ENCODE data around the gene FAM222B.
A peak's percentile ranks its signal among the peaks of the same experiment; 100 is the strongest.
"Not testable (repeated sequence)": the region's sequence is repeated elsewhere in the genome, so short reads cannot be mapped to it uniquely, and the experiment has no call there.

FAM222B gene

DNA sequence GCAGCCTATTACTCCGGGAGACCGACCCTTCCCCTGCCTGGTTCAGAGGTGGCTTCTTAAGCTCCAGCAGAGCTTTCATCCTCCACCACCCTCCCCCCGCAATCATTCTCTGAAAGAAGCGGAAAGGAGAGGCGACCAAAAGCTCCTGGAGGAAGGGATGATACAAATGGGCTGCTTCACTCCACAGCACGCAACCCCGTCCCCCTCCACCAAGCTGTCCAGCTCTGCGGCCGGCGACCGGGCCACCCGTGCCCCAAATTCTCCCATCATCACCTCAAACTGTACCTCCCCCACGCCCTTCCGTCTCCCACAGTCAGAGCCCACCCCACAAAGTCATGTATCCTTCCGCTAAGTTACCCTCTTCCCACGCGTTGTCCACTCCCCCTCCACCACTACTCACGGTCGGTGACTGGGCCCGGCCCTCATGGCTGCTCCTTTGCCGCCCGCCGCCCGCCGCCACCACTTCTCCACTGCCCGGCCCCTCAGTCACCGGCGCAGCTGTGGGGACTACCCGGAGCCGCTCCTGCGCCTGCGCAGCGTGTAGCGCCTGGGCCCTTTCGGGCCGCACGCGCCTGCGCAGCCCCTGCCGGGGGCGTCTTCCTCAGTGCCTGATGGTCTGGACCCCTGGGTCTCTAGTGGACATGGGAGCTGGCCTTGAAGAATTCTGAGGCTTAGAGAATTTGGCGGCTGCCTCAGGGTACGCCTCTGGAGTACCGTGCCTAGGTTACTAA is at the start of gene FAM222B:
Gene FAM222B, minus strand, starts transcription at position 509 of the 731 bp plus-strand sequence. CDS start 76,123 bp downstream, outside the sequence.
- peak; percentile 16 for DNase-seq

DNA sequence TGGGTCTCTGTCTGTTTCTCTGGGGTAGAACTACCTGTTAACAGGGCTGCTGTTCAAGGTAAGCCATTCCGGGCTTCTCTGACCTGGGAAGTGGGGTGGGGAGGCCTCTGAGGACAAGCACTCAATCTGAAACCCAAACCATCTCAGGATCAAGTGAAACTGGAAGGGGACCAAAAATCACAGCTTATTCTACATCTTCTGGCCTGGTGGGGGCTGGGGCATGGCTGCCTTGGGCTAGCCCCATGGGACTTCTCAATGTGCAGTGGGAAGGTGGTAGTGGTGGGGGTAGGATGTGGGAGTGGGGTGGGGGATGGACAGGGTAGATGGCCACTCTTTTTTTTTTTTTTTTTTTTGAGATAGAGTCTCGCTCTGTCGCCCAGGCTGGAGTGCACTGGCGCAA is 49.4 kb upstream of the FAM222B start:
- DNase-seq, result no peak

- DNase-seq, result no peak
These were observed 48.6 kb upstream of the FAM222B start for GRCh38 chr17:28891201-28891600.

GRCh38 chr17:28889996-28890395 is 47.4 kb upstream of the FAM222B start:
- no peak for DNase-seq

DNA sequence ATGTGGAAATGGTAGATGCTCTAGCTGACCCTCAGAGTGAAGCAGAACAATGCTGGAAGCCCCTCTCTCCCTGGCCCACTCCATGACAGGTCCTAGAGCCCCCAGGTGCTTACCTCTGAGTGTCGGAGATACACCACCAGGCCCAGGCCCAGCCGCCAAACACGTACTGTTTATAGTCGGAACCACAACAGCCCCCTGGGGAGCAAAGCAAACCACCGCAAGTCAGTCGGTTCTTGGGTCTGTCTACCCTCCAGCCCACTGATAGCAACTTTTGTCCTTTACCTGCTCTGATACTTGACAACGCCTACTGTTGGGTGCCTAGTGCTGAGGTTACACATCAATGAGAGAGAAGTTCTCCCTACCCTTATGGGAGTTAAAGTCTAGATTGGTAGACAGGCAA is 46.2 kb upstream of the FAM222B start:
- no peak for DNase-seq

- DNase-seq, result no peak
These were observed 45.4 kb upstream of the FAM222B start for GRCh38 chr17:28887871-28888471.

DNA sequence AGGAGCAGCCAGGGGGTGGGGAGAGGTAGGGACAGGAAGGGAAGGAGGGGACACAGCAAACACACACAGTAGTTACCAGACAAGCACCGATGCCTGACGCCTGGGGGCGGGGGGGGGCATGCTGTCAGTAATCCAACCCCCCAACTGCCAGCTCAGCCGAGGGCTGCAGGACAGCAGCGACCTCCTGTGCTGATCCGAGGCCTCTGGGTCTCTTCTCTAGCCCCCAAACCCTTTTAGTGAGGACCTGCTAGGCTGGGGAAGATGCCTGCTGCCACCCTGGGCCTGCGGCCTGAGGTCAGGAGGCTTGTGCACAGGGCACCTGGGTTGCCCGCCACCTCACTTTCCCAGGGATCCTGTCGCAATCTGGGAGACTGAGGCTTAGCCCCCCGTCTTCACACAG is 43.4 kb upstream of the FAM222B start:
- DNase-seq, result no peak

- no peak for DNase-seq
These were observed 42.8 kb upstream of the FAM222B start for GRCh38 chr17:28885363-28885762.

- no peak for DNase-seq
These were observed 41.5 kb upstream of the FAM222B start for GRCh38 chr17:28883967-28884702.

DNA sequence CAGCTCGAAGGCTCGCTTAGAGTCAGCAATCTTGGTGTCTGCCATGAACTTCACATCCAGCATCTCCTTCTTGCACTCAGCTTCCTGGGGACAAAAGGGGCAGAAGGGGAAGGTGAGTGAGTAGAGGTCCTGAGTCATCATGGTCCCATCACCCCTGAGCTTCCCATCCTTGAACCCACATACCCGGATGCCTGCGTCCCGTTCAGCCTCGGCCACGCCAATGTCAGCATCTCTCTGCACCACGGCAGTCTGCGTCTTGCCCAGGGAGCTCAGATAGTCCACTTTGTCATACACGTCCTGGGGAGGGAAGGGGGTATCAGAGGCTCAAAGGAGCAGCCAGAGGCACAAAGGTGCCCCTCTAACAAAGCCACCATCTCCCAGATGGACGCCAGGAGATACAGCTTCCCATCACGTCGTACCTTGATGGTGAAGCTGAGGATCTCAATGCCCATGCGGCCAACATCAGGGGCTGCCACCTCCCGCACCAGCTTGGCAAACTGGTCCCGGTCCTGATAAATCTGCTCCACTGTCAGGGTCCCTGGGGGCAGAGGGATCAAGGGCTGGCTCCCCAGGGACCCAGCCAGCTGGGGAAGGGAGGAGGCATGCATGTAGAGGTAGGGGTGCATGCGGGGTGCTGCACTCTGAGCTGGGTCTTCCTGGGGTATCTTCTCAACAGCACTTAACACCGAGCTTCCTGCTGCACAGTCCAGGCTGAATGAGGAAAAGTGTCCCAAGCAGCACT is 39.7 kb upstream of the FAM222B start:
- DNase-seq, result no peak

GRCh38 chr17:28881533-28882056 is 39.0 kb upstream of the FAM222B start:
- no peak for DNase-seq

GRCh38 chr17:28880572-28880945 is 38.0 kb upstream of the FAM222B start:
- no peak for DNase-seq

GRCh38 chr17:28879886-28880571 is 37.4 kb upstream of the FAM222B start:
- no peak for DNase-seq

DNA sequence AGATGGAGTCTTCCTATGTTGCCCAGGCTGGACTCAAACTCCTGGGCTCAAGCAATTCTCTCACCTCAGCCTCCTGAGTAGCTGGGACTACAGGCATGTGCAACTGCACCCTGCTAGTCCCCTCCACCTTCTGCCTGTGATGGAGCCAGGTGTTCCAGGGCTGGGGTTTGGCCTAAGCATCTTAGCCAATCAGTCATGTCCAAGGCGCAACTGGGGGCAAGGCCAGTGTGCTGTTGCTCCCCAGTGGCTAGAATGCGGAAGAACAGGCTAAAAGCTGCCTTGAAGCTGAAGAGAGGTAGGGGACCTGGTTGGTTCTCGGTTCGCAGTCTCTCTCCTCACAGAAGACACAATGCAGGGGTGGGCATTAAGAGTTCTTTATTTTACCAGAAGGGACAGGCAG is 36.4 kb upstream of the FAM222B start:
- no peak for DNase-seq

DNA sequence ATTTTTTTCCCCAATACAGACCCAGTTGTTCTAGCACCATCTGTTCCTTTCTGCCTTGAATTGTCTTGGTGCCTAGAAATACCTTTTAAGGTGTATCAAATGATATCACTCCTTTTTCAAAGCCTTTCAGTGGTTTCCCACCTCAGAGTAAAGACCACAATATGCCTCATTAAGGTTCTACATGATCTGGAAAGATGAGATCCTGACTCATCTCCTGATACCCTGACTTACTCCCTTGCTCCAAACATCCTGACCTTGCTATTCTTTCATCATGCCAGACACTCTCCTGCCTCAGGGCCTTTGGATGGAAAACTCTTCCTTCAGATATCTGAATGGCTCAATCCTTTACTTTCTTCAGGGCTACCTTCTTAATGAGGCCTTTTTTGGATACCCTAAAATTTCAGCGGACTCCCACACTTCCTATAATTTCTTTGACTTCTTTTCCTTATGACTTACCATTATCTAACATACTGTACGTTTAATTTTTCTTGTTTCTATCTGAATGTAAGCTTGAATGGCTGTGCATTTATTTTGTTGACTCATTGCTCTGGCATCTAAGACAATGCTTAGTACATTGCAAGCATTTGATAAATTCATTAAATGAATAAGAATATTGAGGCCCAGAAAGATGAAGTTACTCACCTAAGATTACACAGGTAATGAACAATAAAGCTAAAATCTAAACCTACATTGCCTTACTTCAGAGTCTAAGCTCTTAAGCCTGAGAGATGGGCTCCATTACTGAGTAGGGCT is 35.7 kb upstream of the FAM222B start:
- no peak for DNase-seq

DNA sequence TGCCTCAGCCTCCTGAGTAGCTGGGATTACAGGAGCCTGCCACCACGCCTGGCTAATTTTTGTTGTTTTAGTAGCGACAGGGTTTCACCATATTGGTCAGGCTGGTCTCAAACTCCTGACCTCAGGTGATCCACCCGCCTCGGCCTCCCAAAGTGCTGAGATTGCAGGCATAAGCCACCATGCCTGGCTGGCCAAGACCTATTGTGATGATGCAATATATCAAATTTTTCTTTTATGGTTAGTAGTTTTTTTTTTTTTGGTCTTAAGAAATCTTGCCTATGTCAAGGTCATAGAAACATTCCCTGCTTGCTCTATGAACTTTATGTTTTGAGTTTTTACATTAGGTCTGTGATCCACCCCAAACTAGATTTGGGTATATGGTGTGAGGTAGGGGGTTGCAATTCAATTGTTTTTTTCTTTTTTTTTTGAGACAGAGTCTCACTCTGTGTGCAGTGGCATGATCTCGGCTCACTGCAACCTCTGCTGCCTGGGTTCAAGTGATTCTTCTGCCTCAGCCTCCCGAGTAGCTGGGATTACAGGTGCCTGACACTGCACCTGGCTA is 34.6 kb upstream of the FAM222B start:
- DNase-seq, result not testable (repeated sequence)

GRCh38 chr17:28875848-28876550 is 33.4 kb upstream of the FAM222B start:
- no peak for DNase-seq

- DNase-seq, result no peak
These were observed 32.2 kb upstream of the FAM222B start for GRCh38 chr17:28874750-28875149.

DNA sequence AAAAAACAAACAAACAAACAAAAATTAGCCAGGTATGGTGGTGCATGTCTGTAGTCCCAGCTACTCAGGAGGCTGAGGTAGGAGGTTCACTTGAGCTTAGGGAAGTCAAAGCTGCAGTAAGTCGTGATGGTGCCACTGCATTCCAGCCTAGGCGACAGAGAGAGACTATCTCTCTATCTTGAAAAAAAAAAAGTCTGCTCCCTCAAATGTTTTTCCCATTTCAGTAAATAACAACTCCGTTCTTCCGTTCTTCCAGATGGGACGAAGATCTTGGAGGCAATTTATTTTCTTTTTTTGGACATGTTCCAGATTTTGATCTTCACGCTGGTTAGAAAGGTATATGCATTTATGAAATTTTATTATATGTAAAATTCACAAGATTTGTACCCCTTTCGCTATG is 31.2 kb upstream of the FAM222B start:
- no peak for DNase-seq

DNA sequence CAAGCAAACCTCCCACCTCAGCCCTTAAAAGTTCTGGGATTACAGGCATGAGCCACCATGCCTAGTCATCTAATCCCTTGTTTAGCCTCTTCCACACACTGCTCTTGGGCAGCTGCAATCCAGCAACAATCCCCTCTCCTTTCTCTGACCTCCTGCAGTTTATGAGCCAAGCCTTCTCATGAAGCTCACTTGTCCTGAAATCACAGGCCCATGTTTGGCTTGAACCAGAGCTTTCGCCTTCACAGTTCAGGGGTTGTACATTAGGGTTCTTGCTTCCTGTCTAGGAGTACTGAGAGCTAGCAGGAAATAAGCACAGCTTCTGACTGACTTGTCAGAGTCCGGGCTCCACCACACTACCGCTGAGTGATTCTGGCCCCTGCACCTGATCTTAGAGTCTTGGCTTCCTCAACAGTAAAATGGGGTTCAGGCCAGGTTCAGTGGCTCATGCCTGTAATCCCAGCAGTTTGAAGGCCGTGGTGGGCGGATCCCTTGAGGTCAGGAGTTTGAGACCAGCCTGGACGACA is 28.5 kb upstream of the FAM222B start:
- DNase-seq, result no peak

Data from NCI-H1417 treated with DMSO at 0.1 percent for 48 hours (cell line).